K562 treated with DMSO at 1 percent for 4 hours (cell line): ENCODE data around the gene PLCZ1. TPM values are rescaled to one million over a fixed set of nuclear protein-coding genes. Genes with fewer than 3 reads are reported as not detected.

Experiments
- total RNA-seq: library from RNA; unstranded; fragments of 300-600 nt; gene quantifications from 2 replicates; pipeline ENCODE4 v1.2.3, GENCODE V29; 2022; ENCODE audit not compliant: insufficient read depth

The PLCZ1 gene, protein sequence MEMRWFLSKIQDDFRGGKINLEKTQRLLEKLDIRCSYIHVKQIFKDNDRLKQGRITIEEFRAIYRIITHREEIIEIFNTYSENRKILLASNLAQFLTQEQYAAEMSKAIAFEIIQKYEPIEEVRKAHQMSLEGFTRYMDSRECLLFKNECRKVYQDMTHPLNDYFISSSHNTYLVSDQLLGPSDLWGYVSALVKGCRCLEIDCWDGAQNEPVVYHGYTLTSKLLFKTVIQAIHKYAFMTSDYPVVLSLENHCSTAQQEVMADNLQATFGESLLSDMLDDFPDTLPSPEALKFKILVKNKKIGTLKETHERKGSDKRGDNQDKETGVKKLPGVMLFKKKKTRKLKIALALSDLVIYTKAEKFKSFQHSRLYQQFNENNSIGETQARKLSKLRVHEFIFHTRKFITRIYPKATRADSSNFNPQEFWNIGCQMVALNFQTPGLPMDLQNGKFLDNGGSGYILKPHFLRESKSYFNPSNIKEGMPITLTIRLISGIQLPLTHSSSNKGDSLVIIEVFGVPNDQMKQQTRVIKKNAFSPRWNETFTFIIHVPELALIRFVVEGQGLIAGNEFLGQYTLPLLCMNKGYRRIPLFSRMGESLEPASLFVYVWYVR
- total RNA-seq = not detected in 2 replicates

GRCh38 chr12:18737819-18738218 lies at the start of gene PLCZ1, which contains the start of gene CAPZA3:
PLCZ1 (minus strand) TSS chr12:18738012; CDS start chr12:18737371, 641 bp downstream.
CAPZA3 (plus strand) TSS chr12:18738119; CDS start chr12:18738269, 150 bp downstream.

Other genes starting within 250 kb of the PLCZ1 start
- not detected in 2 replicates for gene CAPZA3, start 107 bp upstream of the PLCZ1 start, total RNA-seq